Stimulated activated CD8-positive, alpha-beta memory T cell treated with anti-CD3 and anti-CD28 coated beads, Interleukin-7, amount 100 ng/mL, for 4 hours (primary cell): Measurements from ENCODE around the gene PRKCA.

ENCODE experiments used
- DNase-seq, 2 donors: peaks; one replicate each; pipeline ENCODE4 v3.0.0-alpha.2; 2020; ENCODE audit warnings: low read depth in 2 of 2

PRKCA gene

GRCh38 chr17:66678827-66679226, 376.4 kb downstream of the PRKCA start:
- no peak for DNase-seq

GRCh38 chr17:66679631-66680517, 377.5 kb downstream of the PRKCA start:
- no peak for DNase-seq

GRCh38 chr17:66682283-66682682, 379.9 kb downstream of the PRKCA start:
- DNase-seq: no peak

DNA sequence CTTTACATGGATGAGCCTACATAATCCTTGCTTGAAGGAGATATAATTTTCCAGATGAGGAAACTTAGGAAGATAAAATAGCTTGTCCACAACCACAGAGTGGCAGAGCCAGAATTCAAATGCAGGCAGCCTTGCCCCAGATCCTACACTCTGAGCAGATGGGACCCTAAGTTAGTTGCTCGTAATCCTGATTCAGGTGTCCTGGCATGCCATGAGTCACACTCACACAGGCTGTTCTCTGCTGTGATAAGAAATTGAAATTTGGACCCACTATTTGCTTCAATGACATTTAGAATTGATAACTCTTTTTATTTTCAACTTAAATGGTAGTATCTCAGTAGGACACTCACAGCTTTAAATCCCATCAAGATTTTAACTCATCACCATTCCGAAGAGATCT, 381.8 kb downstream of the PRKCA start:
- DNase-seq: no peak

- DNase-seq: no peak
These were observed 382.3 kb downstream of the PRKCA start for GRCh38 chr17:66684731-66685130.

DNA sequence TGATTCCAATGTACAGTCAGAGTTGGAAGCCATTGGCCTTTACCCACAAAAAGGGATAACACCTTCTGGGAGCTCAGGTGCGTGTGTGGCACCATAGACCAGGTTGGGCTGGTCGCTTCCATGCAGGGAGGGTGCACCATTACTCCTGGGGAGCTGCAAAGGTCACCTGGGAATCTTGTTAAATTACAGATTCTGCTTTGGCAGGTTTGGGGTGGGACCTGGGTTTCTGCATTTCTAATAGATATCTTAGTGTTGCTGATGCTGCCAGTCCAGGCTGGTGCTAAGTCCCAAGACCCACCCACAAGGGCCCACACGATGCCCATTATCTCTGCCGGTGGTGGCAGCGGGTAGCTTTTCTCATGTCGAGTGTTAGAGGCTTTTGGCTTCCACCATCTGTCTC, 384.2 kb downstream of the PRKCA start:
- DNase-seq: no peak

- DNase-seq: no peak
These were observed 385.3 kb downstream of the PRKCA start for GRCh38 chr17:66687570-66688284.

DNA sequence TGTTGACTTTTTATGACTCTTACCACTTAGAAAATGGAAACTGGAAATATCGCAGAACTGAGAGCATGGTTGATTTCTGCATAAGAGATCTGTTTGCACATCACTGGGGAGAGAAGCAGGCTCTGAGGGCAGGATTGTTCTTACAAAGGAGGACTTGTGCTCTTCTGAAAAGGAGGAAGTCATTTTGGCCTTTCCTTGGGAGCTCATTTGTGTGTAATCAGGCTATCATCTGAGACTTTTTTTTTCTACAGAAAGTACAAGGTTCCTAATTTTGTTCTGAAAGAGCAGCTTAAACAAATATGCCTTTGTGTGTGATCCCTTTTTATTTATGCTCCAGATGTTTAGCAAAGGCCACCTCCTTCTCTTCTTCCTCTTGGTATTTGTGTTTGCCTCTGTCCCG, 386.8 kb downstream of the PRKCA start:
- DNase-seq: no peak

DNA sequence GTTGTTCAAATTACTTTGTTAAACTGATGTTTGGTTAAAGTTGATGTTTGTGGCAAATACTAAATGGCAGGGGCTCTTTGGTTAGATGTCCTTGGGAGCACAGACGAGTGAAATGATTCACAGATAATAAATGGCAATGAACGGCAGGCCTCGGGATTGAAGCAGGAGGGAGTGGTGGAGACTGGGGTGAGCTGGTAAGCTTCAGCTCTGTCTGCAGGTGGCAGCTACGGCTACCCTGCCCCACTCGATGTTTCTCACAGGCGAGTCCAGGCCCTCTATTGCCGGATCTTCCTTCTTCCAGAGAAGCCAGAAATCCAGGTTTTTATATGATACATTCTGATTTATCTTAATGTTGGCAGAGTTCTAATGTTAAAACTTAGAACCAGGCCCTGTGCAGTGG, 387.8 kb downstream of the PRKCA start:
- no peak for DNase-seq

GRCh38 chr17:66691644-66692420, 389.4 kb downstream of the PRKCA start:
- no peak for DNase-seq

- DNase-seq: no peak
These were observed 389.9 kb downstream of the PRKCA start for GRCh38 chr17:66692421-66692690.

DNA sequence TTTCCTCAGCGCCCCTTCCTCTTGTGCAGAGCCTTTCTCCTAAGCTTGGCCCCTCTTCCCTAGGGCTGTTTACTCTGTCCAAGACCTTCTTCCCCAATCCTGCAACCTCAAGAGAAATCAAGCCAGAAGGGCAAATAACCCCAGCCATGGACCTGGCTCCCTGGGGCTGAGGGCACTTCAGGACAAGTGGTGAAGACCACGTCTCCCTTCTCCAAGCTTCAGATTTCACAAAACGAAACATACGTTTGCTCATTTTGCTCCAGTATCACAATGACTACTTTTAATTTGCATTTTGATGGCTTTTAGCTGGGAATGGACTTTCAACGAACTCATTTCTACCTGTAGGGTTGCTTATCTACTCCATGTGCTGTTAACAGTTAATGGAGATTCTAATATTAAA, 392.7 kb downstream of the PRKCA start:
- no peak for DNase-seq

GRCh38 chr17:66698270-66698669, 395.9 kb downstream of the PRKCA start:
- DNase-seq: no peak

- DNase-seq: no peak
These were observed 399.0 kb downstream of the PRKCA start for GRCh38 chr17:66701462-66701861.

DNA sequence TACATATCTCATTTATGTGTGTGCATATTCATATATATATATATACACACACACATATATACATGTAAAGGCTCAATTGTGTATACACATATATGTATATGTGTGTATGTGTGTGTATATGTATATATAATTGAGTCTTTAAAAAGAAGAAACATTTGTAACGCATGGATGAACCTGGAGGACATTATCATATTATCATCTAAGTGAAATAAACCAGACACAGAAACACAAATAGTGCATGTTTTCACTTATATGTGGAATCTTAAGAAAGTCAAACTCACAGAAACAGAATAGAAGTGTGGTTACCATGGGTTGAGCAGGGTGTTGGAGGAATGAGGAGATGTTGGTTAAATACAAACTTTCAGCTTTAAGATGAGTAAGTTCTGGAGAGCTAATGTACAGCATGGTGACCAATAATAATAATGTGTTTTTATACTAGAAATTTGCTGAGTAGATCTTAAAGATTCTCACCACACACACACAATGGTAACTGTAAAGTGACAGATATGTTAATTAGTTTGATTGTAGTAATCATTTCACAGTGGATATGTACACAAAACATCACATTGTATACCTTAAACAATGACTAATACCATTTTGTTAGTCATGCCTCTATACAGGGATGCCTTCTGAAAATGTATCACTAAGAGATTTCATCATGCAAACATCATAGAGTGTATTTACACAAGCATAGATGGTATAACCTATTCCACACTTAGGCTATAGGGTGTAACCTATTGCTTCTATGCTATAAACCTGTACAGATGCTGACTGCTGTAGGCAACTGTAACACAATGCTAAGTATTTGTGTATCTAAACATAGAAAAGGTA, 399.9 kb downstream of the PRKCA start:
- DNase-seq: no peak

DNA sequence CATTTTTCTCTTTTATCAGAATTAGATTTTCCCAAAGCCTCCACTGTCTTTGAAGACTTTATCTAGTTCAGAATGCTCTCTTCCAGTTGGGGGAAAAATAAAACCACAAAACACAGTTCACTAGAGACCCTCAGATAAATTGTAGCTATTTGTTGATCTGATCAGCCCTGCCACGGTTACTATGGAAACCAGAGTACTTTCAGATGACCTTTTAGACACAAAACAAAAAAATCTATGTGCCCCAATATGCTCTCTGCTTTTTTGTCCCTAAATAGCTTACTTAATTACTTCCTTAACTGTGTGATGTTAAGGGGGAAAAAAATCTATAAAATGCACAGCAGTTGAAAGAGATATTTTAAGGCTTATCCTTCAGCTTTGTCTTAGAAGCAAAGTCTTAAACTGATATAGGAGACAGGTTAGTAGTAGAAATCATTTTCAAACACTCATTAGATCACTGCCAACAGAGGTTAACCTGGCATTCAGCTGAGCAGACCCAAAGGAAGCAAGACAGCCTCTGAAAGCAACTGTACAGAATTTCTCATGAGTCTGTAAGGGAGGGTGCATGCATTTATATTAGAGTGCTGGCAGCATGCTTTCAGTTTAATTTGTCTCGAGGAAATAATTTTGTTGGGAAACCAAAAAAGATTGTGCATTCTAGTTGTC, 402.6 kb downstream of the PRKCA start:
- no peak for DNase-seq

DNA sequence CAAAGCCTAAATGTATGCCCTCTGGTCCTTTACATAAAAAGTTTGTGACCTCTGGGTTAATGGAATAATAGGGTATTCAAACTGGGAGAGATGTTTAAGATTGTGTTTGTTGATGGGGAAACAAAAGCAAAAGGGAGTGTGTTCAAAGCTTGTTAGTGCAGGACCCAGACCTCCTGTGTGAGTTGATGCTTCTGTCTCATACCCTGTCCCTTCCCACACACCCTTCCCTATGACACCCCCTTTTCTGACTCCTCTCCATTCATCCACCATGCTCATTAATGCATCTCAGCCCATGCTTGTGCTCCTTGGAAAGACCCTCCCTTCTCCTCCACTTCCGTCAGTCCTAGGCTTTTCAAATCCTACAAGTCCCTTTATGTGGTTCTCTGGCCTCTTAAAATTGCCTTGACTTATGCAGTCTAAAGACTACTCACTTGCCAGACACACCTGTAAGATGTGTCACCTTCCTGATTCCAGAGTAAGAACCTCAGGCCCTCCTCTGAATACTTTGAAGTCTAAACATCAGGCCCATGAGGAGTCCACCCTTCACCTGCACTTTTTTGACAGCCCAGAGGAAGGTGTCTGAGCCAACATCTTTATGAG, 404.5 kb downstream of the PRKCA start:
- no peak for DNase-seq

GRCh38 chr17:66711401-66711800, 409.0 kb downstream of the PRKCA start:
- DNase-seq: no peak

- DNase-seq: no peak
These were observed 409.5 kb downstream of the PRKCA start for GRCh38 chr17:66711881-66712321.

DNA sequence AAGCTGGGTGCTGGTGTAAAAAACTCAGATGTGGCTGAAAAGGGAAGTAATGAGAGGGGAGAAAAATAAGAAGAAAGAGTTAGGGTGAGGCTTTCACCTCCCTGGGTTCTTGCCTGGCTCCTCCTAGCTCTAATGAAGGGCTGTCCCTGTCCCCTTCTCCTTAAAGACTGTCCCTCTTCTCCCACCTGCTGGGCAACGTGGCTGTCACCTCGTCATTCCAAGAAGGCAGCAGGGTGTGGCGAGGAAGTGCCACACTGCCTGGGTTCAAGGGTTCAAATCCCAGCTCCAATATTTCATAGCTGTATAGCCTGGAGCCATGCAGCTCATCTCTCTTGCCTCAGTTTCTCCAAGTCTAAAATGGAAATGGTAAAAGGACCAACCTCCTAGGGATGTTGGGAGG, 410.0 kb downstream of the PRKCA start:
- DNase-seq: no peak
